GM23338 (cell line): ENCODE measurements around the gene RNF166. TPM values are rescaled to one million over a fixed set of nuclear protein-coding genes. Genes with fewer than 3 reads are reported as not detected.

ENCODE experiments used
- ATAC-seq: fragments of 200-7000 bp; cut with Tn5 transposase; 3 replicates; pipeline ENCODE4 v1.9.1; 2020
- DNase-seq: peaks from one replicate; pipeline ENCODE4 v3.0.0-alpha.2; 2015; ENCODE audit warnings: low spot score
- H2AFZ ChIP-seq: fragments of 200-600 bp; sonication (generic); 2 replicates; pipeline ENCODE4 v1.8.0; 2016; ENCODE audit warnings: antibody characterized with exemption, mild to moderate bottlenecking, moderate library complexity
- H3F3A ChIP-seq: fragments of 200-600 bp; sonication (generic); replicated peaks from 2 replicates; pipeline ENCODE4 v1.8.0; 2017; ENCODE audit warnings: antibody characterized with exemption, mixed run types, low read depth
- H3K27ac ChIP-seq: fragments of 200-600 bp; sonication (generic); 2 replicates; pipeline ENCODE4 v1.6.1; 2016; ENCODE audit warnings: low read depth
- H3K27me3 ChIP-seq: fragments of 200-600 bp; sonication (generic); 2 replicates; pipeline ENCODE4 v1.8.0; 2016; ENCODE audit warnings: mild to moderate bottlenecking, mixed run types, moderate library complexity; ENCODE audit not compliant: insufficient read depth
- H3K36me3 ChIP-seq: fragments of 200-600 bp; sonication (generic); 2 replicates; pipeline ENCODE4 v1.8.0; 2016; ENCODE audit warnings: mild to moderate bottlenecking; ENCODE audit not compliant: insufficient read depth
- H3K4me1 ChIP-seq: fragments of 200-600 bp; sonication (generic); 2 replicates; pipeline ENCODE4 v1.8.0; 2016; ENCODE audit warnings: mild to moderate bottlenecking, moderate library complexity; ENCODE audit not compliant: insufficient read depth
- H3K4me2 ChIP-seq: fragments of 200-600 bp; sonication (generic); 2 replicates; pipeline ENCODE4 v1.7.1; 2017; ENCODE audit warnings: mixed run types
- H3K4me3 ChIP-seq: fragments of 200-600 bp; sonication (generic); 2 replicates; pipeline ENCODE4 v1.6.1; 2016; ENCODE audit warnings: mixed run types
- H3K79me2 ChIP-seq: fragments of 200-600 bp; sonication (generic); replicated peaks from 2 replicates; pipeline ENCODE4 v1.8.0; 2017; ENCODE audit warnings: mild to moderate bottlenecking; ENCODE audit not compliant: insufficient read depth
- H3K9me2 ChIP-seq: fragments of 200-600 bp; sonication (generic); 2 replicates; pipeline ENCODE4 v1.8.0; 2017; ENCODE audit not compliant: insufficient read depth
- H4K20me1 ChIP-seq: fragments of 200-600 bp; sonication (generic); replicated peaks from 2 replicates; pipeline ENCODE4 v1.8.0; 2017; ENCODE audit warnings: mild to moderate bottlenecking; ENCODE audit not compliant: insufficient read depth
- H3K27ac Mint-ChIP-seq: 2 replicates; pipeline ENCODE4 v1.8.0; 2020; ENCODE audit warnings: inconsistent platforms, mild to moderate bottlenecking, moderate library complexity, mixed read lengths
- H3K27me3 Mint-ChIP-seq: 3 replicates; pipeline ENCODE4 v1.8.0; 2022; ENCODE audit warnings: low read depth, mild to moderate bottlenecking, moderate library complexity, mixed read lengths, inconsistent platforms; ENCODE audit not compliant: insufficient read depth, poor library complexity
- H3K36me3 Mint-ChIP-seq: 3 replicates; pipeline ENCODE4 v1.8.0; 2021; ENCODE audit warnings: low read depth, mild to moderate bottlenecking, inconsistent platforms, moderate library complexity, mixed read lengths
- H3K4me1 Mint-ChIP-seq: 3 replicates; pipeline ENCODE4 v1.8.0; 2020; ENCODE audit warnings: mild to moderate bottlenecking, inconsistent platforms, mixed read lengths
- H3K4me3 Mint-ChIP-seq: 3 replicates; pipeline ENCODE4 v1.8.0; 2021; ENCODE audit warnings: moderate library complexity, mild to moderate bottlenecking, inconsistent platforms, mixed read lengths
- H3K9me3 Mint-ChIP-seq: 3 replicates; pipeline ENCODE4 v1.8.0; 2020; ENCODE audit warnings: moderate library complexity, mild to moderate bottlenecking, inconsistent platforms, mixed read lengths
- CREB1 ChIP-seq: fragments of 250-450 bp; sonication (Bioruptor Pico); IDR thresholded peaks from 2 replicates; pipeline ENCODE4 v1.5.0; 2020; ENCODE audit warnings: low read depth, mild to moderate bottlenecking, moderate library complexity
- EZH2phosphoT487 ChIP-seq: fragments of 200-600 bp; sonication (generic); IDR thresholded peaks from one replicate; pipeline ENCODE4 v1.8.1; 2018; ENCODE audit warnings: antibody characterized with exemption; ENCODE audit not compliant: unreplicated experiment
- POLR2AphosphoS5 ChIP-seq: IDR thresholded peaks from 2 replicates; pipeline ENCODE4 v1.6.1; 2016; ENCODE audit warnings: antibody characterized with exemption, low read depth
- ZNF114 ChIP-seq: fragments of 250-450 bp; sonication (Bioruptor Pico); IDR thresholded peaks from 2 replicates; pipeline ENCODE4 v1.5.0; 2020; ENCODE audit warnings: mild to moderate bottlenecking, moderate library complexity
- ZNF331 ChIP-seq: fragments of 250-450 bp; sonication (Bioruptor Pico); IDR thresholded peaks from 2 replicates; pipeline ENCODE4 v1.5.0; 2020; ENCODE audit warnings: low read depth, mild to moderate bottlenecking, moderate library complexity
- polyA plus RNA-seq: library from polyadenylated mRNA; unstranded; fragments of >200 nt; fragmentation: Nextera tagmentation; extraction: Ambion mirVana; gene quantifications from 2 replicates; pipeline ENCODE4 v1.2.1, GENCODE V29; 2016
- total RNA-seq: library from RNA; depleted of rRNA; stranded (reverse); fragments of >200 nt; shearing (Covaris generic); gene quantifications from 2 replicates; pipeline ENCODE4 v1.2.3, GENCODE V29; 2014
- TF ChIP-seq, protein P1 (sequence below), 2 experiments: fragments of 200-600 bp in 1 of 2; sonication (generic) in 1 of 2; conservative IDR thresholded peaks; 2 replicates each; pipeline versions ENCODE4 v1.5.1 to v1.6.1; 2016 to 2017; ENCODE audit warnings: antibody characterized with exemption in 2 of 2, low read depth in 2 of 2, mild to moderate bottlenecking in 2 of 2, moderate library complexity in 1 of 2
- TF ChIP-seq, protein P2 (sequence below): IDR thresholded peaks from one replicate; pipeline ENCODE4 v1.6.1; 2018; ENCODE audit warnings: antibody characterized with exemption; ENCODE audit not compliant: unreplicated experiment

RNF166 gene
- total and polyA plus RNA-seq, 2 experiments from 2014 or later = 24.9 to 43.4 TPM

GRCh38 chr16:88657371-88657770, 48.8 kb downstream of the RNF166 start:
- DNase-seq (no peak), ATAC-seq (no peak)
- Histone ChIP-seq H3K9me2 (no peaks in the 10 kb centered on the region), H3K4me1 (peaks cover 15% of the 10 kb centered on the region), H3F3A (0 out of 2 replicates have a peak, but pooled peaks cover 9% of the 10 kb centered on the region), H3K27me3 (no peaks in the 10 kb centered on the region), H3K4me3 (no peak overlapping the region), H3K36me3 (peaks cover 7% of the 10 kb centered on the region), H4K20me1 (peaks cover 35% of the 10 kb centered on the region), H3K27ac (no peak overlapping the region), H3K79me2 (peaks cover 44% of the 10 kb centered on the region), H2AFZ (no peak overlapping the region), H3K4me2 (no peak overlapping the region)
- peaks cover 9% of the 10 kb centered on the region; the same call in 2 of the 3 replicates for H3K4me1 Mint-ChIP-seq
- H3K27ac Mint-ChIP-seq = no peak overlapping the region
- peaks cover 3% of the 10 kb centered on the region for H3K27me3 Mint-ChIP-seq
- no peaks in the 10 kb centered on the region for H3K9me3 Mint-ChIP-seq
- peaks cover 18% of the 10 kb centered on the region for H3K36me3 Mint-ChIP-seq
- TF ChIP-seq ZNF331 (CRISPR knock-in tag) (no peak), CREB1 (CRISPR knock-in tag) (no peak), ZNF114 (CRISPR knock-in tag) (no peak)
- TF ChIP-seq, protein P1, sequence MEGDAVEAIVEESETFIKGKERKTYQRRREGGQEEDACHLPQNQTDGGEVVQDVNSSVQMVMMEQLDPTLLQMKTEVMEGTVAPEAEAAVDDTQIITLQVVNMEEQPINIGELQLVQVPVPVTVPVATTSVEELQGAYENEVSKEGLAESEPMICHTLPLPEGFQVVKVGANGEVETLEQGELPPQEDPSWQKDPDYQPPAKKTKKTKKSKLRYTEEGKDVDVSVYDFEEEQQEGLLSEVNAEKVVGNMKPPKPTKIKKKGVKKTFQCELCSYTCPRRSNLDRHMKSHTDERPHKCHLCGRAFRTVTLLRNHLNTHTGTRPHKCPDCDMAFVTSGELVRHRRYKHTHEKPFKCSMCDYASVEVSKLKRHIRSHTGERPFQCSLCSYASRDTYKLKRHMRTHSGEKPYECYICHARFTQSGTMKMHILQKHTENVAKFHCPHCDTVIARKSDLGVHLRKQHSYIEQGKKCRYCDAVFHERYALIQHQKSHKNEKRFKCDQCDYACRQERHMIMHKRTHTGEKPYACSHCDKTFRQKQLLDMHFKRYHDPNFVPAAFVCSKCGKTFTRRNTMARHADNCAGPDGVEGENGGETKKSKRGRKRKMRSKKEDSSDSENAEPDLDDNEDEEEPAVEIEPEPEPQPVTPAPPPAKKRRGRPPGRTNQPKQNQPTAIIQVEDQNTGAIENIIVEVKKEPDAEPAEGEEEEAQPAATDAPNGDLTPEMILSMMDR (conservative IDR thresholded peaks at IDR 0.05; ENCODE audit: low read depth in 2 of 2) = no peak
- TF ChIP-seq, protein P2, sequence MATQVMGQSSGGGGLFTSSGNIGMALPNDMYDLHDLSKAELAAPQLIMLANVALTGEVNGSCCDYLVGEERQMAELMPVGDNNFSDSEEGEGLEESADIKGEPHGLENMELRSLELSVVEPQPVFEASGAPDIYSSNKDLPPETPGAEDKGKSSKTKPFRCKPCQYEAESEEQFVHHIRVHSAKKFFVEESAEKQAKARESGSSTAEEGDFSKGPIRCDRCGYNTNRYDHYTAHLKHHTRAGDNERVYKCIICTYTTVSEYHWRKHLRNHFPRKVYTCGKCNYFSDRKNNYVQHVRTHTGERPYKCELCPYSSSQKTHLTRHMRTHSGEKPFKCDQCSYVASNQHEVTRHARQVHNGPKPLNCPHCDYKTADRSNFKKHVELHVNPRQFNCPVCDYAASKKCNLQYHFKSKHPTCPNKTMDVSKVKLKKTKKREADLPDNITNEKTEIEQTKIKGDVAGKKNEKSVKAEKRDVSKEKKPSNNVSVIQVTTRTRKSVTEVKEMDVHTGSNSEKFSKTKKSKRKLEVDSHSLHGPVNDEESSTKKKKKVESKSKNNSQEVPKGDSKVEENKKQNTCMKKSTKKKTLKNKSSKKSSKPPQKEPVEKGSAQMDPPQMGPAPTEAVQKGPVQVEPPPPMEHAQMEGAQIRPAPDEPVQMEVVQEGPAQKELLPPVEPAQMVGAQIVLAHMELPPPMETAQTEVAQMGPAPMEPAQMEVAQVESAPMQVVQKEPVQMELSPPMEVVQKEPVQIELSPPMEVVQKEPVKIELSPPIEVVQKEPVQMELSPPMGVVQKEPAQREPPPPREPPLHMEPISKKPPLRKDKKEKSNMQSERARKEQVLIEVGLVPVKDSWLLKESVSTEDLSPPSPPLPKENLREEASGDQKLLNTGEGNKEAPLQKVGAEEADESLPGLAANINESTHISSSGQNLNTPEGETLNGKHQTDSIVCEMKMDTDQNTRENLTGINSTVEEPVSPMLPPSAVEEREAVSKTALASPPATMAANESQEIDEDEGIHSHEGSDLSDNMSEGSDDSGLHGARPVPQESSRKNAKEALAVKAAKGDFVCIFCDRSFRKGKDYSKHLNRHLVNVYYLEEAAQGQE = no peak
- no peak overlapping the region for H3K4me3 Mint-ChIP-seq

- Mint-ChIP-seq H3K4me3 (no peak overlapping the region), H3K9me3 (no peaks in the 10 kb centered on the region), H3K36me3 (peaks cover 18% of the 10 kb centered on the region), H3K27me3 (no peaks in the 10 kb centered on the region), H3K27ac (no peak overlapping the region), H3K4me1 (peaks cover 5% of the 10 kb centered on the region; the same call in 2 of the 3 replicates)
- Histone ChIP-seq H3K9me2 (no peaks in the 10 kb centered on the region), H3K27me3 (no peaks in the 10 kb centered on the region), H2AFZ (no peak overlapping the region), H3K36me3 (peaks cover 7% of the 10 kb centered on the region), H3F3A (0 out of 2 replicates have a peak, but pooled peaks cover 9% of the 10 kb centered on the region), H3K27ac (no peak overlapping the region), H3K4me3 (no peak overlapping the region), H4K20me1 (peaks cover 29% of the 10 kb centered on the region; the same call in 1 of the 2 replicates), H3K79me2 (peaks cover 34% of the 10 kb centered on the region), H3K4me2 (no peak overlapping the region), H3K4me1 (peaks cover 10% of the 10 kb centered on the region)
- no peak for DNase-seq
- ATAC-seq = no peak
- TF ChIP-seq, protein P2 = no peak
- TF ChIP-seq EZH2phosphoT487 (no peak), POLR2AphosphoS5 (no peak)
- TF ChIP-seq, protein P1 (conservative IDR thresholded peaks at IDR 0.05; ENCODE audit: low read depth in 2 of 2) = no peak
Observed at GRCh38 chr16:88656291-88656980, 49.8 kb downstream of the RNF166 start.
